Neural cell (in vitro differentiated cells): ENCODE measurements around the gene LGALS12. TPM values are rescaled to one million over a fixed set of nuclear protein-coding genes. Genes with fewer than 3 reads are reported as not detected.

Experiments
- H2AFZ ChIP-seq: fragments of 200-600, 300-800 bp; sonication (generic), shearing (Covaris generic); 2 replicates; pipeline ENCODE4 v1.6.0; 2014; ENCODE audit warnings: low read depth, mild to moderate bottlenecking, antibody characterized with exemption, low read length, moderate library complexity
- H3F3A ChIP-seq: fragments of 200-600 bp; shearing (Covaris generic); 2 replicates; pipeline ENCODE4 v1.6.1; 2016; ENCODE audit warnings: mild to moderate bottlenecking, moderate library complexity, mixed read lengths, antibody characterized with exemption, low read length; ENCODE audit not compliant: insufficient read depth, poor library complexity, severe bottlenecking
- H3K27ac ChIP-seq: fragments of 200-600, 300-800 bp; sonication (generic), shearing (Covaris generic); 2 replicates; pipeline ENCODE4 v1.5.1; 2014; ENCODE audit warnings: mild to moderate bottlenecking, low read length, moderate library complexity
- H3K27me3 ChIP-seq: fragments of 300-800, 200-600 bp; sonication (generic), shearing (Covaris generic); 2 replicates; pipeline ENCODE4 v1.6.0; 2014; ENCODE audit warnings: mild to moderate bottlenecking, low read depth, low read length, moderate library complexity; ENCODE audit not compliant: insufficient read depth
- H3K36me3 ChIP-seq: fragments of 300-800, 200-600 bp; sonication (generic), shearing (Covaris generic); 2 replicates; pipeline ENCODE4 v1.5.1; 2014; ENCODE audit warnings: mild to moderate bottlenecking, antibody characterized with exemption, low read length, moderate library complexity; ENCODE audit not compliant: insufficient read depth
- H3K4me2 ChIP-seq: fragments of 300-800, 200-600 bp; sonication (generic), shearing (Covaris generic); 2 replicates; pipeline ENCODE4 v1.6.0; 2014; ENCODE audit warnings: mild to moderate bottlenecking, low read length
- H3K4me3 ChIP-seq: fragments of 300-800, 200-600 bp; sonication (generic), shearing (Covaris generic); 2 replicates; pipeline ENCODE4 v1.5.1; 2014; ENCODE audit warnings: mild to moderate bottlenecking, low read length, moderate library complexity
- H3K79me2 ChIP-seq: fragments of 200-600 bp; shearing (Covaris generic); replicated peaks from 2 replicates; pipeline ENCODE4 v1.6.0; 2014; ENCODE audit warnings: mild to moderate bottlenecking, low read length, moderate library complexity; ENCODE audit not compliant: insufficient read depth
- H3K9ac ChIP-seq: fragments of 300-800, 200-600 bp; sonication (generic), shearing (Covaris generic); 2 replicates; pipeline ENCODE4 v1.6.1; 2016; ENCODE audit warnings: mild to moderate bottlenecking, low read length, mixed read lengths
- H3K9me2 ChIP-seq: fragments of 200-600 bp; shearing (Covaris generic); 2 replicates; pipeline ENCODE4 v1.6.1; 2016; ENCODE audit warnings: mild to moderate bottlenecking, low read length, mixed read lengths; ENCODE audit not compliant: insufficient read depth
- H3K9me3 ChIP-seq: fragments of 200-600, 300-800 bp; sonication (generic), shearing (Covaris generic); 2 replicates; pipeline ENCODE4 v1.6.1; 2016; ENCODE audit warnings: mild to moderate bottlenecking, mixed run types, low read length, moderate library complexity, mixed read lengths
- H4K20me1 ChIP-seq: fragments of 200-600 bp; shearing (Covaris generic); 2 replicates; pipeline ENCODE4 v1.6.1; 2016; ENCODE audit warnings: mild to moderate bottlenecking, mixed run types; ENCODE audit not compliant: insufficient read depth
- CTCF ChIP-seq: fragments of 450-650 bp; IDR thresholded peaks from 2 replicates; pipeline ENCODE4 v1.5.1; 2014; ENCODE audit warnings: antibody characterized with exemption, mild to moderate bottlenecking, moderate library complexity; ENCODE audit not compliant: poor library complexity, severe bottlenecking
- EP300 ChIP-seq: fragments of 450-650 bp; conservative IDR thresholded peaks from 2 replicates; pipeline ENCODE4 v1.6.1; 2014; ENCODE audit warnings: antibody characterized with exemption, mild to moderate bottlenecking, moderate library complexity; ENCODE audit not compliant: poor library complexity, severe bottlenecking
- EZH2 ChIP-seq: fragments of 200-600, 300-800 bp; shearing (Covaris generic), sonication (generic); IDR thresholded peaks from 2 replicates; pipeline ENCODE4 v1.6.1; 2014; ENCODE audit warnings: antibody characterized with exemption, low read length, borderline replicate concordance, mild to moderate bottlenecking; ENCODE audit not compliant: insufficient read depth, poor library complexity, severe bottlenecking
- MXI1 ChIP-seq: fragments of 450-650 bp; conservative IDR thresholded peaks from 2 replicates; pipeline ENCODE4 v1.6.1; 2014; ENCODE audit warnings: antibody characterized with exemption, mild to moderate bottlenecking; ENCODE audit not compliant: poor library complexity, severe bottlenecking
- POLR2AphosphoS5 ChIP-seq: IDR thresholded peaks from 2 replicates; pipeline ENCODE4 v1.6.1; 2012
- RAD21 ChIP-seq: fragments of 450-650 bp; conservative IDR thresholded peaks from 2 replicates; pipeline ENCODE4 v1.6.1; 2014; ENCODE audit warnings: antibody characterized with exemption, mild to moderate bottlenecking, moderate library complexity
- REST ChIP-seq: IDR thresholded peaks from 2 replicates; pipeline ENCODE4 v1.6.1; 2012; ENCODE audit warnings: borderline replicate concordance
- SMC3 ChIP-seq: fragments of 450-650 bp; conservative IDR thresholded peaks from 2 replicates; pipeline ENCODE4 v1.6.1; 2014; ENCODE audit warnings: antibody characterized with exemption, mild to moderate bottlenecking, moderate library complexity; ENCODE audit not compliant: poor library complexity
- TAF1 ChIP-seq: IDR thresholded peaks from 2 replicates; pipeline ENCODE4 v1.6.1; 2012; ENCODE audit warnings: low read depth
- polyA plus RNA-seq: library from polyadenylated mRNA; depleted of rRNA; stranded (reverse); fragments of >200 nt; gene quantifications from 2 replicates; pipeline ENCODE4 v1.2.3, GENCODE V29; 2014

LGALS12 gene
- polyA plus RNA-seq, 1 donor from 2014 or later: not detected

GRCh38 chr11:63563201-63564055 is 57.5 kb downstream of the LGALS12 start, which contains the start of gene PLAAT2:
TSS of gene PLAAT2 (minus strand) at chr11:63563379. CDS start at chr11:63563324, 55 bp downstream.
- H3K27me3 ChIP-seq: no peaks in the 10 kb centered on the region
- no peaks in the 10 kb centered on the region for H3K9me2 ChIP-seq
- no peak within 1 kb of the TSS for H2AFZ ChIP-seq
- H4K20me1 ChIP-seq: no peaks in the 10 kb centered on the region
- H3F3A ChIP-seq: no peaks in the 10 kb centered on the region
- no peak within 1 kb of the TSS for H3K27ac ChIP-seq
- no peaks in the 10 kb centered on the region for H3K79me2 ChIP-seq
- no peaks in the 10 kb centered on the region for H3K9me3 ChIP-seq
- no peaks in the 10 kb centered on the region for H3K36me3 ChIP-seq
- H3K4me2 ChIP-seq: no peak within 1 kb of the TSS
- no peak within 1 kb of the TSS for H3K9ac ChIP-seq
- H3K4me3 ChIP-seq: no peak within 1 kb of the TSS
- TF ChIP-seq TAF1: no peak
- TF ChIP-seq EP300: no peak
- TF ChIP-seq RAD21: no peak
- TF ChIP-seq CTCF: no peak
- no peak for TF ChIP-seq SMC3
- TF ChIP-seq EZH2: no peak
- no peak for TF ChIP-seq REST
- TF ChIP-seq POLR2AphosphoS5: no peak
- TF ChIP-seq MXI1: no peak

- Histone ChIP-seq H4K20me1 (no peaks in the 10 kb centered on the region), H3K4me3 (no peak overlapping the region), H3K27ac (no peak overlapping the region), H2AFZ (no peak overlapping the region), H3K9me2 (no peaks in the 10 kb centered on the region), H3K79me2 (no peaks in the 10 kb centered on the region), H3K27me3 (no peaks in the 10 kb centered on the region), H3K9me3 (no peaks in the 10 kb centered on the region), H3K36me3 (no peaks in the 10 kb centered on the region), H3K4me2 (no peak overlapping the region), H3F3A (no peaks in the 10 kb centered on the region), H3K9ac (no peak overlapping the region)
- TF ChIP-seq TAF1 (no peak), MXI1 (no peak), CTCF (no peak), RAD21 (no peak), EP300 (no peak), POLR2AphosphoS5 (no peak), REST (no peak), SMC3 (no peak), EZH2 (no peak)
Observed at GRCh38 chr11:63564056-63564774, 58.3 kb downstream of the LGALS12 start.
